SK-N-SH (cell line): ENCODE results near the gene CTPS1. TPM values are rescaled to one million over a fixed set of nuclear protein-coding genes. Genes with fewer than 3 reads are reported as not detected.

ENCODE experiments used
- CTCF ChIA-PET: fragments of 300-600, 350-600 bp; formaldehyde crosslinking; extraction: SDS; loops from one replicate; lab custom pipeline; 2021; lab: Yijun Ruan, JAX
- POLR2A ChIA-PET: fragments of 350-600 bp; sonication (Branson Sonifier 250); formaldehyde crosslinking; extraction: SDS; loops from one replicate; lab custom pipeline; 2020; ENCODE audit warnings: antibody characterized with exemption, inconsistent platforms; lab: Yijun Ruan, JAX
- DNase-seq: peaks from one replicate; pipeline ENCODE4 v3.0.0; 2012
- H2AFZ ChIP-seq: fragments of 200-600 bp; sonication (generic); 2 replicates; pipeline ENCODE4 v1.8.1; 2016; ENCODE audit warnings: antibody characterized with exemption, mild to moderate bottlenecking, low read depth
- H3F3A ChIP-seq: fragments of 200-600 bp; sonication (generic); replicated peaks from 2 replicates; pipeline ENCODE3; 2016; ENCODE audit warnings: antibody characterized with exemption, mild to moderate bottlenecking; ENCODE audit not compliant: insufficient read depth
- H3K27ac ChIP-seq, 2 experiments: fragments of 200-500 bp in 1 of 2; fragments of 200-600 bp in 1 of 2; sonication (Bioruptor generic) in 1 of 2; sonication (generic), shearing (Covaris generic) in 1 of 2; 2 replicates each; pipeline versions ENCODE4 v1.5.1 to v1.6.1; 2014 to 2016; ENCODE audit warnings: low read depth in 2 of 2, inconsistent platforms in 1 of 2, low read length in 1 of 2, mild to moderate bottlenecking in 1 of 2, mixed read lengths in 1 of 2
- H3K27me3 ChIP-seq: fragments of 200-600 bp; sonication (generic), shearing (Covaris generic); 2 replicates; pipeline ENCODE4 v1.6.1; 2016; ENCODE audit warnings: mixed run types; ENCODE audit not compliant: insufficient read depth
- H3K36me3 ChIP-seq, 2 experiments: fragments of 200-500 bp in 1 of 2; fragments of 200-600 bp in 1 of 2; sonication (Bioruptor generic) in 1 of 2; sonication (generic) in 1 of 2; replicated peaks in 1 of 2; 2 replicates each; pipeline versions ENCODE3 to v1.5.1; 2014 to 2016; ENCODE audit warnings: low read length in 1 of 2, mild to moderate bottlenecking in 1 of 2; ENCODE audit not compliant: insufficient read depth in 2 of 2, control insufficient read depth in 1 of 2
- H3K4me1 ChIP-seq, 2 experiments: fragments of 200-500 bp in 1 of 2; fragments of 200-600 bp in 1 of 2; sonication (Bioruptor generic) in 1 of 2; sonication (generic), shearing (Covaris generic) in 1 of 2; 2 replicates each; pipeline versions ENCODE4 v1.5.1 to v1.6.1; 2014 to 2016; ENCODE audit warnings: low read depth in 1 of 2, low read length in 1 of 2, mixed run types in 1 of 2; ENCODE audit not compliant: insufficient read depth in 2 of 2, control insufficient read depth in 1 of 2
- H3K4me2 ChIP-seq: fragments of 200-600 bp; sonication (generic), shearing (Covaris generic); 2 replicates; pipeline ENCODE4 v1.6.1; 2017; ENCODE audit warnings: mixed run types
- H3K4me3 ChIP-seq, 2 experiments: fragments of 200-500 bp in 1 of 2; fragments of 200-600 bp in 1 of 2; sonication (Bioruptor generic) in 1 of 2; sonication (generic), shearing (Covaris generic) in 1 of 2; 2 replicates each; pipeline versions ENCODE4 v1.5.1 to v1.8.1; 2014 to 2016; ENCODE audit warnings: low read depth in 2 of 2, inconsistent platforms in 1 of 2, low read length in 1 of 2, mild to moderate bottlenecking in 1 of 2, mixed read lengths in 1 of 2, moderate library complexity in 1 of 2
- H3K79me2 ChIP-seq: fragments of 200-600 bp; sonication (generic); 2 replicates; pipeline ENCODE4 v1.8.1; 2017; ENCODE audit warnings: mild to moderate bottlenecking; ENCODE audit not compliant: insufficient read depth
- H3K9ac ChIP-seq: fragments of 200-600 bp; sonication (generic); 2 replicates; pipeline ENCODE4 v1.6.1; 2017; ENCODE audit warnings: mixed run types
- H3K9me2 ChIP-seq: fragments of 200-600 bp; sonication (generic); 2 replicates; pipeline ENCODE4 v1.6.1; 2017; ENCODE audit warnings: mixed run types
- H3K9me3 ChIP-seq: fragments of 200-600 bp; sonication (generic); 2 replicates; pipeline ENCODE4 v1.6.1; 2017; ENCODE audit warnings: mixed run types, mild to moderate bottlenecking, moderate library complexity
- H4K20me1 ChIP-seq: fragments of 200-600 bp; sonication (generic); 2 replicates; pipeline ENCODE4 v1.6.1; 2017; ENCODE audit warnings: mild to moderate bottlenecking, mixed run types; ENCODE audit not compliant: insufficient read depth
- ELF1 ChIP-seq: IDR thresholded peaks from 2 replicates; pipeline ENCODE4 v1.4.0; 2012
- FOXJ3 ChIP-seq: sonication (generic); formaldehyde crosslinking; IDR thresholded peaks from 2 replicates; pipeline ENCODE4 v1.5.1; 2020; ENCODE audit warnings: mild to moderate bottlenecking, missing genetic modification reagents
- FOXM1 ChIP-seq: IDR thresholded peaks from 2 replicates; pipeline ENCODE4 v1.4.0; 2012; ENCODE audit warnings: low read depth, mild to moderate bottlenecking
- GABPA ChIP-seq: IDR thresholded peaks from 2 replicates; pipeline ENCODE4 v1.4.0; 2012; ENCODE audit warnings: low read depth, mild to moderate bottlenecking
- JUND ChIP-seq: IDR thresholded peaks from 2 replicates; pipeline ENCODE4 v1.4.0; 2012
- MXI1 ChIP-seq: IDR thresholded peaks from 2 replicates; pipeline ENCODE4 v1.6.1; 2012; ENCODE audit warnings: mild to moderate bottlenecking, low read depth, low read length, improper control_type of control experiment
- POLR2AphosphoS5 ChIP-seq: IDR thresholded peaks from 2 replicates; pipeline ENCODE4 v1.6.1; 2012; ENCODE audit warnings: low read depth, low read length
- RAD21 ChIP-seq: IDR thresholded peaks from 2 replicates; pipeline ENCODE4 v1.6.1; 2012; ENCODE audit warnings: mild to moderate bottlenecking, low read length
- RCOR1 ChIP-seq: fragments of 150-350 bp; IDR thresholded peaks from 2 replicates; pipeline ENCODE4 v1.6.1; 2017; ENCODE audit warnings: antibody characterized with exemption, low read length
- RXRA ChIP-seq: IDR thresholded peaks from 2 replicates; pipeline ENCODE4 v1.4.0; 2012; ENCODE audit warnings: low read depth, mild to moderate bottlenecking, borderline replicate concordance
- SMC3 ChIP-seq: IDR thresholded peaks from 2 replicates; pipeline ENCODE4 v1.6.1; 2012; ENCODE audit warnings: low read depth, low read length, improper control_type of control experiment
- TAF1 ChIP-seq: IDR thresholded peaks from 2 replicates; pipeline ENCODE4 v1.6.1; 2012; ENCODE audit warnings: low read depth, mild to moderate bottlenecking, low read length, moderate library complexity, borderline replicate concordance
- TEAD4 ChIP-seq: IDR thresholded peaks from 2 replicates; pipeline ENCODE4 v1.4.0; 2012; ENCODE audit warnings: mild to moderate bottlenecking, borderline replicate concordance; ENCODE audit not compliant: insufficient read depth
- YY1 ChIP-seq: IDR thresholded peaks from 2 replicates; pipeline ENCODE4 v1.4.0; 2012; ENCODE audit warnings: low read depth, mild to moderate bottlenecking
- WGBS: methylation state at CpG from one replicate; pipeline ENCODE4 v1.1.6; 2017; ENCODE audit warnings: low lambda C conversion rate; 5-methylcytosine and 5-hydroxymethylcytosine counted together
- polyA plus RNA-seq, 3 experiments: library from polyadenylated mRNA; depleted of rRNA; stranded (reverse); fragments of >200 nt; gene quantifications; 2 replicates each; pipeline ENCODE4 v1.2.3, GENCODE V29; 2012
- TF ChIP-seq, protein P1 (sequence below): IDR thresholded peaks from 2 replicates; pipeline ENCODE4 v1.6.1; 2012; ENCODE audit warnings: mild to moderate bottlenecking, low read depth, low read length, moderate library complexity
- TF ChIP-seq, protein P2 (sequence below): IDR thresholded peaks from 2 replicates; pipeline ENCODE4 v1.4.0; 2012; ENCODE audit warnings: low read depth
- TF ChIP-seq, protein P3 (sequence below): IDR thresholded peaks from 2 replicates; pipeline ENCODE4 v1.4.0; 2012; ENCODE audit warnings: low read depth, borderline replicate concordance

The CTPS1 gene
- polyA plus RNA-seq, 1 of the 3 experiments (the other 2 are of a cell fraction): 34.5 TPM

DNA sequence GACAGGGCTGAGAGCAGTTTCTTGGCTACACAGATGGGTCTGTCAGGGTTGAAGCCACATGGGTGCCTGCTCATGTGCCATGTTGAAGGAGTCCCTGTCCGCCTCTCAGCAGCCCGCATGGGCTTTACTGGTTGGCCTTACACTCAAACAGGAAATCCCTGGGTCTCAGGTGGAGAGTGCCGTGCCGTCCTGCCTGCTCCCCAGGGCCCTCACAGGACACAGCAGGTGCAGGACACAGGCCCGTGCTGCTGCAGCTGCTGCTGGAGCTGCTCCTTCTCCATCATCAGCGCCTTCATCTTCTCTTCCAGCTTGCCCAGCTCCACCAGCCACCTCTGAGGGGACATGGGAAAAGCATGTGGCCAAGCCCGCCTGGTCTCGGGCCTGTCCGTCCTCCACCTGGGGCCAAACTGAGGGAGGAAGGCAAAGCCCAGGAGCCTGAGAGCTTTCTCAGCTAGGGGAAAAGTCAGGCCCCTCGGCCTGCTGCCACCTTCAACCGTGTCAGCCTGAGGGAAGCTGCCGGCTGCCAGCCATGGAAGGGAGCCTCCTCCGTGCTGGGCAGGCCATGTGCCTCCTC lies 36.5 kb downstream of the CTPS1 start:
- H3K9me3 ChIP-seq: no peaks in the 10 kb centered on the region
- H3F3A ChIP-seq: peaks cover 4% of the 10 kb centered on the region
- POLR2A ChIA-PET: no interaction called here
- H3K79me2 ChIP-seq: no peaks in the 10 kb centered on the region
- no peak overlapping the region for H3K4me3 ChIP-seq
- TF ChIP-seq YY1 (no peak), FOXM1 (no peak), FOXJ3 (no peak), GABPA (no peak), TEAD4 (no peak), SMC3 (no peak), MXI1 (no peak), RXRA (no peak), TAF1 (no peak)
- TF ChIP-seq, protein P1, sequence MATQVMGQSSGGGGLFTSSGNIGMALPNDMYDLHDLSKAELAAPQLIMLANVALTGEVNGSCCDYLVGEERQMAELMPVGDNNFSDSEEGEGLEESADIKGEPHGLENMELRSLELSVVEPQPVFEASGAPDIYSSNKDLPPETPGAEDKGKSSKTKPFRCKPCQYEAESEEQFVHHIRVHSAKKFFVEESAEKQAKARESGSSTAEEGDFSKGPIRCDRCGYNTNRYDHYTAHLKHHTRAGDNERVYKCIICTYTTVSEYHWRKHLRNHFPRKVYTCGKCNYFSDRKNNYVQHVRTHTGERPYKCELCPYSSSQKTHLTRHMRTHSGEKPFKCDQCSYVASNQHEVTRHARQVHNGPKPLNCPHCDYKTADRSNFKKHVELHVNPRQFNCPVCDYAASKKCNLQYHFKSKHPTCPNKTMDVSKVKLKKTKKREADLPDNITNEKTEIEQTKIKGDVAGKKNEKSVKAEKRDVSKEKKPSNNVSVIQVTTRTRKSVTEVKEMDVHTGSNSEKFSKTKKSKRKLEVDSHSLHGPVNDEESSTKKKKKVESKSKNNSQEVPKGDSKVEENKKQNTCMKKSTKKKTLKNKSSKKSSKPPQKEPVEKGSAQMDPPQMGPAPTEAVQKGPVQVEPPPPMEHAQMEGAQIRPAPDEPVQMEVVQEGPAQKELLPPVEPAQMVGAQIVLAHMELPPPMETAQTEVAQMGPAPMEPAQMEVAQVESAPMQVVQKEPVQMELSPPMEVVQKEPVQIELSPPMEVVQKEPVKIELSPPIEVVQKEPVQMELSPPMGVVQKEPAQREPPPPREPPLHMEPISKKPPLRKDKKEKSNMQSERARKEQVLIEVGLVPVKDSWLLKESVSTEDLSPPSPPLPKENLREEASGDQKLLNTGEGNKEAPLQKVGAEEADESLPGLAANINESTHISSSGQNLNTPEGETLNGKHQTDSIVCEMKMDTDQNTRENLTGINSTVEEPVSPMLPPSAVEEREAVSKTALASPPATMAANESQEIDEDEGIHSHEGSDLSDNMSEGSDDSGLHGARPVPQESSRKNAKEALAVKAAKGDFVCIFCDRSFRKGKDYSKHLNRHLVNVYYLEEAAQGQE: no peak
- TF ChIP-seq, protein P2, sequence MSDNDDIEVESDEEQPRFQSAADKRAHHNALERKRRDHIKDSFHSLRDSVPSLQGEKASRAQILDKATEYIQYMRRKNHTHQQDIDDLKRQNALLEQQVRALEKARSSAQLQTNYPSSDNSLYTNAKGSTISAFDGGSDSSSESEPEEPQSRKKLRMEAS: no peak
- TF ChIP-seq, all 33 proteins: peak for 0
- peak; percentile 15 for DNase-seq
- H3K36me3 ChIP-seq: peaks cover 22 to 51% of the 10 kb centered on the region in 2 experiments
- no peaks in the 10 kb centered on the region for H3K27me3 ChIP-seq
- 91% methylated on average over 9 of the region's 13 CpGs for WGBS
- H3K9me2 ChIP-seq: no peaks in the 10 kb centered on the region
- no peak overlapping the region for H2AFZ ChIP-seq
- CTCF ChIA-PET: interaction anchor here (1.1 to 1.6 kb wide), 2 partner anchors 11 to 65 kb away, joined by 3 to 6 read pairs; no protein-coding TSS in a partner anchor
- H3K4me2 ChIP-seq: no peak overlapping the region
- H3K9ac ChIP-seq: no peak overlapping the region
- H3K27ac ChIP-seq: no peak overlapping the region
- H3K4me1 ChIP-seq: no peaks in the 10 kb centered on the region
- no peaks in the 10 kb centered on the region for H4K20me1 ChIP-seq

DNA sequence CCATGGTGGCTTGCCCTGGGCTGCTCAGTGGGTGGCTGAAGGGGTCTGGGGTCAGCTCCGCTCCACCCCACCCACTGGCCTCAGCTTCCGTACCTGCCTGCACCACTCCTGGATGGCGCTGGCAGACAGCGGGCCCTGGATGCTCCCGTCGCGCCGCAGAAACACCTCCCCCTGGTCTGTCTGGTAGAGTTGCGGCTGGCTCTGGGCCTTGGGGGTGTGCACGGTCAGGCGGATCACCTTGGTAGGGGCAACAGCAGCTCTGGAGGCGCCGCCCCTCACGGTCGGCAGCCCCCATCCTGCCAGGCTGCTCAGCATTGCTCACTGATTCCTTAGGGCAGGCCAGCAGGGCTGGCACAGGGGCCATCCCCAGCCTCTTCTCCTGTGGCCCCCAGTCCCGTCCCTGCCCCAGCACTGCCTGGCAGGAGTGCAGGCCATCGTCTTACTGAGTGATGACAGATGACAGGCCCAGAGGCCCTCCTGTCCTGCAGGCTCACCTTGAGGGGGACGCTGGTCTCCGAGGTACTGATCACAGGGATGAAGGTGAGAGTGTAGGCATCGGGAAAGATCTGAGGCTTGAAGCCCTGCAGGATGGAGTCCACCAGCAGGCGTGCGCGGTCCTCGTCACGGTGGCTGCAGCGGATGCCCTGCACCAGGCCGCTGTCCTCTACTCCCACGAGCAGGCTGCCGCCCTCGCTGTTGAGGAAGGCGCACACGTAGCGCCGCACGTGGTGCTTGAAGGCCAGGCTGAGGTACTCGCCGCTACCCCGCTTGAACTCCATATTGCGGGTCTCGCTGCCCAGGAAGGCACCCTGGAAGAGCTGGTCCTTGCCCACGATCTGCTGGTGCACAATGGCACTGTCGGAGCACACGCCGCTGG lies 37.9 kb downstream of the CTPS1 start:
- no peaks in the 10 kb centered on the region for H3K9me2 ChIP-seq
- CTCF ChIA-PET: interaction anchor here (1.1 kb wide), 1 partner anchor 66 kb away, joined by 3 read pairs; no protein-coding TSS in a partner anchor
- TF ChIP-seq GABPA: no peak
- no peak for TF ChIP-seq RAD21
- TF ChIP-seq, protein P2: no peak
- no peak for TF ChIP-seq POLR2AphosphoS5
- no peak for TF ChIP-seq RCOR1
- TF ChIP-seq, protein P3, sequence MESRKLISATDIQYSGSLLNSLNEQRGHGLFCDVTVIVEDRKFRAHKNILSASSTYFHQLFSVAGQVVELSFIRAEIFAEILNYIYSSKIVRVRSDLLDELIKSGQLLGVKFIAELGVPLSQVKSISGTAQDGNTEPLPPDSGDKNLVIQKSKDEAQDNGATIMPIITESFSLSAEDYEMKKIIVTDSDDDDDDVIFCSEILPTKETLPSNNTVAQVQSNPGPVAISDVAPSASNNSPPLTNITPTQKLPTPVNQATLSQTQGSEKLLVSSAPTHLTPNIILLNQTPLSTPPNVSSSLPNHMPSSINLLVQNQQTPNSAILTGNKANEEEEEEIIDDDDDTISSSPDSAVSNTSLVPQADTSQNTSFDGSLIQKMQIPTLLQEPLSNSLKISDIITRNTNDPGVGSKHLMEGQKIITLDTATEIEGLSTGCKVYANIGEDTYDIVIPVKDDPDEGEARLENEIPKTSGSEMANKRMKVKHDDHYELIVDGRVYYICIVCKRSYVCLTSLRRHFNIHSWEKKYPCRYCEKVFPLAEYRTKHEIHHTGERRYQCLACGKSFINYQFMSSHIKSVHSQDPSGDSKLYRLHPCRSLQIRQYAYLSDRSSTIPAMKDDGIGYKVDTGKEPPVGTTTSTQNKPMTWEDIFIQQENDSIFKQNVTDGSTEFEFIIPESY: no peak
- TF ChIP-seq JUND: no peak
- no peak for TF ChIP-seq ELF1

More for the DNA sequence above, 37.9 kb downstream of the CTPS1 start:
- H3K36me3 ChIP-seq: peaks cover 10 to 37% of the 10 kb centered on the region in 2 experiments
- H3K4me2 ChIP-seq: no peak overlapping the region
- H3K9ac ChIP-seq: no peak overlapping the region
- no peak overlapping the region for H2AFZ ChIP-seq
- WGBS: 100% methylated on average over 5 of the region's 44 CpGs
- POLR2A ChIA-PET: no interaction called here
- H3K27ac ChIP-seq: no peak overlapping the region; a peak in 1 of 4 replicates
- H3K4me3 ChIP-seq: no peak overlapping the region
- DNase-seq: peak; percentile 33
- H3F3A ChIP-seq: peaks cover 6% of the 10 kb centered on the region
- H3K27me3 ChIP-seq: no peaks in the 10 kb centered on the region
- H3K9me3 ChIP-seq: no peaks in the 10 kb centered on the region
- H4K20me1 ChIP-seq: no peaks in the 10 kb centered on the region
- no peaks in the 10 kb centered on the region for H3K79me2 ChIP-seq
- H3K4me1 ChIP-seq: no peaks in the 10 kb centered on the region; a peak in 1 of 4 replicates
